HTERT RPE-1 (cell line): ENCODE data around the gene ABITRAM.
"Not testable (repeated sequence)": the region's sequence is repeated elsewhere in the genome, so short reads cannot be mapped to it uniquely, and the experiment has no call there.

Source experiments
- in situ Hi-C: fragments of 300-500 bp; cut with MboI; formaldehyde crosslinking; loops from 4 replicates; pipeline ENCODE4 v1.14.3; 2020; ENCODE audit warnings: low sequenced_read_pairs

The ABITRAM gene

GRCh38 chr9:108924466-108924865 is 9.7 kb upstream of the ABITRAM start:
- in situ Hi-C loops: no loop called here

GRCh38 chr9:108928386-108928785 is 5.8 kb upstream of the ABITRAM start:
- in situ Hi-C loops: no loop called here

- in situ Hi-C loops: no loop called here
These were observed 926 bp upstream of the ABITRAM start for GRCh38 chr9:108933231-108933717.

- in situ Hi-C loops: no loop called here
These were observed 380 bp upstream of the ABITRAM start, which contains the start of gene ELP1 for GRCh38 chr9:108933718-108934322. ELP1 (minus strand) TSS chr9:108934124; CDS start chr9:108931146, 2,978 bp downstream.

GRCh38 chr9:108937561-108938305 is 3.5 kb downstream of the ABITRAM start:
- in situ Hi-C loops: no loop called here

- in situ Hi-C loops: no loop called here
These were observed 5.8 kb downstream of the ABITRAM start for GRCh38 chr9:108939975-108940374.

- in situ Hi-C loops: no loop called here
These were observed 16.0 kb downstream of the ABITRAM start for GRCh38 chr9:108950168-108950567.

GRCh38 chr9:108951578-108951977 is 17.4 kb downstream of the ABITRAM start:
- in situ Hi-C loops: no loop called here

GRCh38 chr9:108953983-108954574 is 19.9 kb downstream of the ABITRAM start:
- in situ Hi-C loops: no loop called here

- in situ Hi-C loops: no loop called here
These were observed 21.9 kb downstream of the ABITRAM start for GRCh38 chr9:108956022-108956630.

- in situ Hi-C loops: no loop called here
These were observed 22.4 kb downstream of the ABITRAM start for GRCh38 chr9:108956631-108957026.

- in situ Hi-C loops: no loop called here
These were observed 26.1 kb downstream of the ABITRAM start for GRCh38 chr9:108960331-108960730.

GRCh38 chr9:108961151-108961550 is 27.0 kb downstream of the ABITRAM start:
- in situ Hi-C loops: no loop called here

GRCh38 chr9:108963459-108964143 is 29.4 kb downstream of the ABITRAM start:
- in situ Hi-C loops: no loop called here

GRCh38 chr9:108967916-108968315 is 33.7 kb downstream of the ABITRAM start:
- in situ Hi-C loops: no loop called here

- in situ Hi-C loops: not testable (repeated sequence)
These were observed 37.2 kb downstream of the ABITRAM start for GRCh38 chr9:108971392-108971791.

GRCh38 chr9:108972186-108972585 is 38.0 kb downstream of the ABITRAM start:
- in situ Hi-C loops: no loop called here

GRCh38 chr9:108972626-108973209 is 38.5 kb downstream of the ABITRAM start:
- in situ Hi-C loops: no loop called here

- in situ Hi-C loops: no loop called here
These were observed 39.7 kb downstream of the ABITRAM start for GRCh38 chr9:108973895-108974294.

- in situ Hi-C loops: no loop called here
These were observed 44.0 kb downstream of the ABITRAM start for GRCh38 chr9:108978205-108978604.

GRCh38 chr9:108980893-108981292 is 46.7 kb downstream of the ABITRAM start:
- in situ Hi-C loops: no loop called here
